ENCODE data around the gene FZD7.

DNA sequence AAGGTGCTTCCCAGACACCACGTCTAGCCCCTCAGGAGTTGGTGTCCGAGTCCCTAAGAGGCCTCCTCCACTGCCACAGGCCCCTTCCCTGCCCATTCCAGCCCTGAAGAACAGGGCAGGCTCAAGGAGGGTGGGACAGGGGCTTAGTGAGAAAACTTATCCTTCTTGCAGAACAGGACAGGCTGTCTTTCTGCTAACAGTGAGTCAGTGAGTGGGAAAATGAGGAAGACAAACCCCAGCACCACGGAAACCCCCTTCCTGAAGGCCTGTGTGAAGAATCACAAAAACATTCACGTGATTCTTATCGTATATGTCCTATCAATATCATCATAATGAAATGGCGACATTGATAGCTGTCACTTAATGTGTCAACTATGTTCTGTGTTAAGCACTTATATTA lies 9.8 kb downstream of the FZD7 start:
- TF ChIP-seq, protein P1, sequence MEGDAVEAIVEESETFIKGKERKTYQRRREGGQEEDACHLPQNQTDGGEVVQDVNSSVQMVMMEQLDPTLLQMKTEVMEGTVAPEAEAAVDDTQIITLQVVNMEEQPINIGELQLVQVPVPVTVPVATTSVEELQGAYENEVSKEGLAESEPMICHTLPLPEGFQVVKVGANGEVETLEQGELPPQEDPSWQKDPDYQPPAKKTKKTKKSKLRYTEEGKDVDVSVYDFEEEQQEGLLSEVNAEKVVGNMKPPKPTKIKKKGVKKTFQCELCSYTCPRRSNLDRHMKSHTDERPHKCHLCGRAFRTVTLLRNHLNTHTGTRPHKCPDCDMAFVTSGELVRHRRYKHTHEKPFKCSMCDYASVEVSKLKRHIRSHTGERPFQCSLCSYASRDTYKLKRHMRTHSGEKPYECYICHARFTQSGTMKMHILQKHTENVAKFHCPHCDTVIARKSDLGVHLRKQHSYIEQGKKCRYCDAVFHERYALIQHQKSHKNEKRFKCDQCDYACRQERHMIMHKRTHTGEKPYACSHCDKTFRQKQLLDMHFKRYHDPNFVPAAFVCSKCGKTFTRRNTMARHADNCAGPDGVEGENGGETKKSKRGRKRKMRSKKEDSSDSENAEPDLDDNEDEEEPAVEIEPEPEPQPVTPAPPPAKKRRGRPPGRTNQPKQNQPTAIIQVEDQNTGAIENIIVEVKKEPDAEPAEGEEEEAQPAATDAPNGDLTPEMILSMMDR (IDR thresholded peaks at IDR 0.05) = no peak
- TF ChIP-seq POLR2AphosphoS5 (IDR thresholded peaks at IDR 0.05) (no peak), EP300 (IDR thresholded peaks at IDR 0.05; ENCODE audit: low read depth) (no peak)
